Measurements from ENCODE around the gene MROH8. TPM values are rescaled to one million over a fixed set of nuclear protein-coding genes. Genes with fewer than 3 reads are reported as not detected.
A peak's percentile ranks its signal among the peaks of the same experiment; 100 is the strongest.

Gene MROH8
- total RNA-seq, 2 experiments from 2014 or later = 2.1 to 3.1 TPM

DNA sequence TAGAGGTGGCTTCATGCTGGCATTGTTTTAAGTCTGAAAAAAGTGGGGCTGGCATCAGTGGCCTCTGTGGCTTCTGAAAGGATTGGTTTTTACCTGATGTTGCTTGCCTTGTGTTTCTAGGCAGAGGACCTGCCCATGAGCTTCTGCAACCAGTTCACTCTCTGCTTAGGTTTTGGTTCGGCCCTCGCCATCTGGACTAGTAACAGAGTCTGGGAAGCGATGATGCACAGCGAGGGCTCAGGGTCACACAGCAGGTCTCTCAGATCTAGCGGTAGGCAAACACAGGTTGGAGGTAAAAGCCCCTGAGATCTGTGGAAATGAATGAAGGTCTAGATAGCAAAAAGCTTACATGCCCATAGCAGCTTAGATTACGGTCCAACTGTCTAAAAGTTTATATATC lies 76.8 kb downstream of the MROH8 start:
- no peak for ATAC-seq
- POLR2A ChIA-PET = interaction anchor here (1.1 kb wide), 1 partner anchor 24 kb away, joined by 3 read pairs; no protein-coding TSS in a partner anchor
- TF ChIP-seq, protein P1, sequence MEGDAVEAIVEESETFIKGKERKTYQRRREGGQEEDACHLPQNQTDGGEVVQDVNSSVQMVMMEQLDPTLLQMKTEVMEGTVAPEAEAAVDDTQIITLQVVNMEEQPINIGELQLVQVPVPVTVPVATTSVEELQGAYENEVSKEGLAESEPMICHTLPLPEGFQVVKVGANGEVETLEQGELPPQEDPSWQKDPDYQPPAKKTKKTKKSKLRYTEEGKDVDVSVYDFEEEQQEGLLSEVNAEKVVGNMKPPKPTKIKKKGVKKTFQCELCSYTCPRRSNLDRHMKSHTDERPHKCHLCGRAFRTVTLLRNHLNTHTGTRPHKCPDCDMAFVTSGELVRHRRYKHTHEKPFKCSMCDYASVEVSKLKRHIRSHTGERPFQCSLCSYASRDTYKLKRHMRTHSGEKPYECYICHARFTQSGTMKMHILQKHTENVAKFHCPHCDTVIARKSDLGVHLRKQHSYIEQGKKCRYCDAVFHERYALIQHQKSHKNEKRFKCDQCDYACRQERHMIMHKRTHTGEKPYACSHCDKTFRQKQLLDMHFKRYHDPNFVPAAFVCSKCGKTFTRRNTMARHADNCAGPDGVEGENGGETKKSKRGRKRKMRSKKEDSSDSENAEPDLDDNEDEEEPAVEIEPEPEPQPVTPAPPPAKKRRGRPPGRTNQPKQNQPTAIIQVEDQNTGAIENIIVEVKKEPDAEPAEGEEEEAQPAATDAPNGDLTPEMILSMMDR (IDR thresholded peaks at IDR 0.05) = no peak
- H3K4me3 Mint-ChIP-seq = no peak overlapping the region
- no peak overlapping the region for H3K27ac Mint-ChIP-seq
- intact Hi-C loops (cut with micrococcal nuclease) = no loop called here
- H3K27me3 Mint-ChIP-seq = no peaks in the 10 kb centered on the region
- no peaks in the 10 kb centered on the region for H3K9me3 Mint-ChIP-seq
- no peak for DNase-seq
- CTCF ChIA-PET = no interaction called here
- H3K36me3 Mint-ChIP-seq (ENCODE audit: low read depth) = no peaks in the 10 kb centered on the region
- H3K4me1 Mint-ChIP-seq (ENCODE audit: low read depth) = no peaks in the 10 kb centered on the region

DNA sequence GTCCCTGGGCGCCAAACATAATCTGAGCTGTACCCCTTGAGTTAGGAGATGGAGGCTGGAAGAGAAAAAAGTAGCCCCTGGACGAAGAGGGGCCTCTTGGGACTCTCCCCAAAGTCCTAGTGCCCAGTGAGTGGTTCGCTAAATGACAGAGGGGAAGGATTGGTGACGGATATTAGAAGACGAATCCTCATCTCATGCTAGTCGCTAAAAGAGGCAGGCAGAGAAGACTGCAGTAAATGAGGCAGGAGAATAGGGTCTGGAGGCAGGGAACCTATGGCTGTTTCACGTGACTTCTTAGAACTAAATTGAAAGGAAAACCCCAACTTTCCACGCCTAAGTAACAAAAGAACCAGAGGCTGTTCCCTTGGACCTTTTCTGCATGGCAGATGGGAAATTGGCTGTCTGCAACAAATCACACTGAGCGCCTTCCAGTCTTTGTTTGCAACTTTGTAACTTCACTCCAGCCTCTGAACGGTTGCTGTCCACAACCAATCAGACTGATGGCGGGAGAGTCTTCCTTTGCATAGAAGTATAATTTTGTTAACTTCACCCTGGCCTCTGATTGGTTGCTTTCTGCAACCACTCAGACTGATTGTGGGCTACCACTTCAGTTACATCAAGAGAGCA lies 82.8 kb downstream of the MROH8 start:
- ChIA-PET POLR2A (interaction anchor here (1.1 to 5.7 kb wide), 12 partner anchors 10 to 432 kb away, joined by 3 to 48 read pairs (median 4); partner anchors contain the start of genes BLCAP, MANBAL, MROH8 and RPN2), CTCF (interaction anchor here (1.5 kb wide), 1 partner anchor 15 kb away, joined by 4 read pairs; no protein-coding TSS in a partner anchor)
- Mint-ChIP-seq H3K4me3 (peak overlapping the region; percentile 94), H3K4me1 (ENCODE audit: low read depth) (peaks cover 24% of the 10 kb centered on the region), H3K27ac (peak overlapping the region; percentile 100), H3K36me3 (ENCODE audit: low read depth) (peaks cover 27% of the 10 kb centered on the region), H3K9me3 (no peaks in the 10 kb centered on the region), H3K27me3 (no peaks in the 10 kb centered on the region)
- peak; percentile 16 for DNase-seq
- TF ChIP-seq, protein P1 (IDR thresholded peaks at IDR 0.05) = no peak
- no peak for ATAC-seq
- intact Hi-C loops (cut with micrococcal nuclease) = no loop called here

DNA sequence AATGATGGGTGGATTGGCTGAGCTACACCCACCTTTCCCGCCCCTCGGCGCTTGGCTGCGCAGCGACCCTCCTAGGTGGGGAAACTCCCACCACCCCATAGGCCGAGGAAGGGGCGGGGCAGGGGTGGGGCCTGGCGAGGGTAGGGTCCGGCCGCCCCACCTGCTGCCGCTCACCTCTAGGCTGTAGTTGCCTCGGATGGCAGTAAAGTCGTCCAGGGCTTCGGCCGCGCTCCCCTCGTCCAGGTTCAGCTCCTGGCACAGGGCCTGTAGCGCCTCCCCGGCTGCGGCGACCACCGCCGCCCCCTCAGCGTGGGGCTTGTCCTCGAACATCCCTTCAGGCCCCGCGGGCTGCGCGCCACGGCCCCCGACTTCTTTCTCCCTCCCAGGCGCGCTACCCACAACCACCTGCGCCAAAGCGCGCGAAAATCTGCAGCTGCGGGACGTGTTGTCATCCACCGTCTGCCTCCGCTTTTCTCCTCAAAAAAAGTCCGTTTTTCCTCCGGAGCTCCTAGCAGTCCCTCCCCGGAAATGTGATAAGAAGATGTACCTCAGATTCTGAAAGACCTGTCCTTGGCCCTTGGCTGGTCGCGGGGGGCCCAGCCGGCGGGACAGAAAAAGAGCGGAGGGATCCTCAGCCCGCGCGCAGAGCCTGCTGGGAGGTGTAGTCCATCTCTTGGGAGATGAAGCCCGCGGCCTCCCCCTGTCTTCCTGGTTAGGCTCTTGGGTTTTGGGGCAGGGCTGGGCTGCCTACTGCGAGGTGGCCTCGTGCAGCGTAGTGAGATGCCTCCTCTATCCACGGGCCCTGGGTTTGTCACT lies 83.5 kb downstream of the MROH8 start, which contains the start of gene RBL1:
Gene RBL1 (minus strand): TSS at position 399 of the 816 bp plus-strand sequence. CDS start 69 bp downstream, at position 330.
- H3K27me3 Mint-ChIP-seq = no peaks in the 10 kb centered on the region
- H3K4me3 Mint-ChIP-seq = peak within 1 kb of the TSS; percentile 94
- peak within 1 kb of the TSS; percentile 100 for H3K27ac Mint-ChIP-seq
- ChIA-PET CTCF (interaction anchor here (0.7 to 1.5 kb wide), 3 partner anchors 15 to 87 kb away, joined by 3 to 4 read pairs (median 4); no protein-coding TSS in a partner anchor), POLR2A (interaction anchor here (0.7 to 5.7 kb wide), 27 partner anchors 9 to 938 kb away, joined by 3 to 48 read pairs (median 4); partner anchors contain the start of genes BLCAP, MANBAL, MROH8 and RPN2)
- H3K36me3 Mint-ChIP-seq (ENCODE audit: low read depth) = peaks cover 34% of the 10 kb centered on the region
- intact Hi-C loops (cut with micrococcal nuclease) = no loop called here
- peak; percentile 81 for ATAC-seq
- H3K4me1 Mint-ChIP-seq (ENCODE audit: low read depth) = peaks cover 27% of the 10 kb centered on the region
- TF ChIP-seq, protein P1 (IDR thresholded peaks at IDR 0.05) = no peak
- no peaks in the 10 kb centered on the region for H3K9me3 Mint-ChIP-seq
- peak; percentile 94 for DNase-seq

DNA sequence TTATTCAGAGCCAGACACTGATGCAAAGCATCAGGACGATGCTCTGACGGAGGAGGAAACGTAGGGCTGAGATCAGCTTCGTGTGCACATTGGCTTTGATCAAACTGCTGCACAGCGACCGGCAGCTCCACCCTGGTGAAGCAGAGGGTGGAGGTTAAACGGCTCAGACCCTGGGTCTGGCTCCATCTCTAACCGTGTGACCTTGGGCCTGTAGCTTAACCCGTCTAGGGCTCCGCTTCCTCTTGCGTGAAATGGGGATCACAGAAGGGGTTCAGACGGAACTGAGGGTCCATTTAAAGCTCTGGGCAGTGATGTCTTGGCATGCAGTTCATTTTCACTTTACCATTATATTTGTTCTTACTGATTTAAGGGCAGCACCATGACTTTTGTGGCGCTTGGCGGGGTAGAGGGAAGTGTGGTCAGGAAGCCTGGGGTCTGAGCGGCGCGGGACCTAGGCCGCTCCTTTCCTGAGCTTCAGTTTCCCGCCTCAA lies 84.2 kb downstream of the MROH8 start:
- POLR2A ChIA-PET = interaction anchor here (0.6 to 5.7 kb wide), 29 partner anchors 8 to 938 kb away, joined by 3 to 48 read pairs (median 4); partner anchors contain the start of genes BLCAP, MANBAL, MROH8 and RPN2
- peak overlapping the region; percentile 94 for H3K4me3 Mint-ChIP-seq
- CTCF ChIA-PET = interaction anchor here (0.7 to 1.5 kb wide), 3 partner anchors 14 to 87 kb away, joined by 3 to 4 read pairs (median 4); no protein-coding TSS in a partner anchor

More for the DNA sequence above, 84.2 kb downstream of the MROH8 start:
- TF ChIP-seq, protein P1 (IDR thresholded peaks at IDR 0.05) = no peak
- H3K4me1 Mint-ChIP-seq (ENCODE audit: low read depth) = peaks cover 32% of the 10 kb centered on the region
- DNase-seq = peak; percentile 64
- H3K36me3 Mint-ChIP-seq (ENCODE audit: low read depth) = peaks cover 37% of the 10 kb centered on the region
- peak; percentile 50 for ATAC-seq
- peak overlapping the region; percentile 100 for H3K27ac Mint-ChIP-seq
- intact Hi-C loops (cut with micrococcal nuclease) = no loop called here
- no peaks in the 10 kb centered on the region for H3K27me3 Mint-ChIP-seq
- H3K9me3 Mint-ChIP-seq = no peaks in the 10 kb centered on the region
